Prostate gland (tissue), 2 donors: ENCODE results near the gene RPL11. TPM values are rescaled to one million over a fixed set of nuclear protein-coding genes. Genes with fewer than 3 reads are reported as not detected.

Experiments used
- DNase-seq: peaks from one replicate; pipeline ENCODE4 v3.0.0-alpha.2; 2019; ENCODE audit warnings: low spot score
- H3K27ac ChIP-seq, 2 donors: fragments of 200-600 bp; sonication (generic); 2 replicates each; pipeline ENCODE4 v1.5.1; 2017 to 2019
- H3K27me3 ChIP-seq: fragments of 200-600 bp; sonication (generic); replicated peaks from 2 replicates; pipeline ENCODE4 v1.5.1; 2019; ENCODE audit not compliant: insufficient read depth
- H3K36me3 ChIP-seq, 2 donors: fragments of 200-600 bp; sonication (generic); 1 replicate in 1 of 2; 2 replicates in 1 of 2; pipeline versions ENCODE4 v1.5.1 to v1.8.1; 2017 to 2019
- H3K4me1 ChIP-seq: fragments of 200-600 bp; sonication (generic); replicated peaks from 2 replicates; pipeline ENCODE4 v1.5.1; 2019
- H3K4me3 ChIP-seq, 2 donors: fragments of 200-600 bp; sonication (generic); 2 replicates each; pipeline ENCODE4 v1.5.1; 2017 to 2019
- H3K9me3 ChIP-seq: fragments of 200-600 bp; sonication (generic); 2 replicates; pipeline ENCODE4 v1.5.1; 2017
- POLR2A ChIP-seq: fragments of 450-650 bp; IDR thresholded peaks from one replicate; pipeline ENCODE4 v1.6.1; 2016; ENCODE audit warnings: antibody characterized with exemption, mild to moderate bottlenecking
- POLR2AphosphoS5 ChIP-seq: sonication (generic); formaldehyde crosslinking; IDR thresholded peaks from one replicate; pipeline ENCODE4 v1.6.1; 2017; ENCODE audit warnings: antibody characterized with exemption
- WGBS: methylation state at CpG from one replicate; pipeline ENCODE4 v1.1.5; 2018; 5-methylcytosine and 5-hydroxymethylcytosine counted together
- intact Hi-C: fragments of 100-400 bp; cut with DNase I; formaldehyde crosslinking; loops from one replicate; pipeline ENCODE4 v1.14.2; 2022
- total RNA-seq, 2 donors: library from RNA; depleted of rRNA; stranded (reverse); fragments of >200 nt; gene quantifications; one replicate each; pipeline ENCODE4 v1.1.0, GENCODE V29; 2016
- TF ChIP-seq, protein P1 (sequence below), 4 experiments: fragments of 200-600 bp in 2 of 4; fragments of 450-650 bp in 2 of 4; sonication (generic) in 2 of 4; IDR thresholded peaks; 1 replicate in 3 of 4; 2 replicates in 1 of 4; pipeline ENCODE4 v1.5.1; 2016 to 2019; ENCODE audit warnings: antibody characterized with exemption in 4 of 4, mild to moderate bottlenecking in 2 of 4, moderate library complexity in 2 of 4

Gene RPL11
- total RNA-seq, 2 donors from 2014 or later, result 784 to 1,458 TPM

GRCh38 chr1:23742670-23743286 is 51.2 kb downstream of the RPL11 start:
- 13% methylated on average over 27 of the region's 28 CpGs for WGBS
- peak overlapping the region; percentile 88 to 92 for H3K4me3 ChIP-seq
- peak; percentile 17 for DNase-seq
- H3K27ac ChIP-seq, result peak overlapping the region; percentile 88 to 89
- H3K9me3 ChIP-seq, result no peaks in the 10 kb centered on the region
- no peaks in the 10 kb centered on the region for H3K27me3 ChIP-seq
- intact Hi-C loops, result loop anchor here (5.0 kb wide), 1 partner anchor 50 kb away; the partner anchor contains the start of gene RPL11
- H3K36me3 ChIP-seq, result no peaks in the 10 kb centered on the region
- TF ChIP-seq POLR2A (no peak), POLR2AphosphoS5 (no peak)
- TF ChIP-seq, protein P1, sequence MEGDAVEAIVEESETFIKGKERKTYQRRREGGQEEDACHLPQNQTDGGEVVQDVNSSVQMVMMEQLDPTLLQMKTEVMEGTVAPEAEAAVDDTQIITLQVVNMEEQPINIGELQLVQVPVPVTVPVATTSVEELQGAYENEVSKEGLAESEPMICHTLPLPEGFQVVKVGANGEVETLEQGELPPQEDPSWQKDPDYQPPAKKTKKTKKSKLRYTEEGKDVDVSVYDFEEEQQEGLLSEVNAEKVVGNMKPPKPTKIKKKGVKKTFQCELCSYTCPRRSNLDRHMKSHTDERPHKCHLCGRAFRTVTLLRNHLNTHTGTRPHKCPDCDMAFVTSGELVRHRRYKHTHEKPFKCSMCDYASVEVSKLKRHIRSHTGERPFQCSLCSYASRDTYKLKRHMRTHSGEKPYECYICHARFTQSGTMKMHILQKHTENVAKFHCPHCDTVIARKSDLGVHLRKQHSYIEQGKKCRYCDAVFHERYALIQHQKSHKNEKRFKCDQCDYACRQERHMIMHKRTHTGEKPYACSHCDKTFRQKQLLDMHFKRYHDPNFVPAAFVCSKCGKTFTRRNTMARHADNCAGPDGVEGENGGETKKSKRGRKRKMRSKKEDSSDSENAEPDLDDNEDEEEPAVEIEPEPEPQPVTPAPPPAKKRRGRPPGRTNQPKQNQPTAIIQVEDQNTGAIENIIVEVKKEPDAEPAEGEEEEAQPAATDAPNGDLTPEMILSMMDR (IDR thresholded peaks at IDR 0.05), result no peak
- peaks cover 4% of the 10 kb centered on the region for H3K4me1 ChIP-seq

DNA sequence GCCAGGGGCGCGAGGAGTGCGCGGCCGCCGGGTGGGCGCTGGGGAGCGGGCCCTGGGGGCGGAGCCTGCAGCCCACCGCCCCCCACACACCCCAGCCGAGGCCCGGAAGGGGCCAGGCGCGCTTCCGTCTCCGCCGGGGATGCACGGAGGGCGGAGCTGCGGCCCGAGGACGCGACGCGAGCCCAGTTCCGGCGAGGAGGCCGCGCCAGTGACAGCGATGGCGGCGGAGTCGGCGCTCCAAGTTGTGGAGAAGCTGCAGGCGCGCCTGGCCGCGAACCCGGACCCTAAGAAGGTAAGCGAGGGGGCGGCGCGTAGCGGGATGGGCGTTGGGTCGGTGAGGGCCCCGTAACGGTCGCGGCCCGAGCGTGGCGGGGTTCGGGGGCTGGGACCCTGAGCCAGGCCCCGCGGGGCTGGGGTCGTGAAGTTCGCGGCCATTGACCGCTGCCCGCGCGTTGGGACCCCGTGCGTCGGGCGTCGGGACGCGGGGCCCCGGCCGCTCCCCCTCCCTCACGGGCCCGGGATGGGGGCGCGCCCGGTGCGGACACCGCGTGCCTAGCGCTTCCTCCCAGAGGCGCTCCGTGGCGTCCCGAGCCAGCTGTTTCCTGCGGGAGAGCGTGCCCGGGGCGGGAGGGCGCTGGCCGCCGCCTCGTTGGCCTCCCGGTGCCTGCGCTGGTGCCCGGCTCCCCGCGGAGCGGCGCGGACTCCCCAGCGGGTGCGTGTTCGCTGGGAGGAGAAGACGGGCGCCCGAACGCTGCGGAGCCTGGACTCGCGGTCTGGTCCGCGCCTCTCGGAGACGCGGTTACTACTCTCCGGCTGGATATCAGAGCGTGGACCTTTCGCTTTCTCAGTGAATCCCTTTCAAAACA is 51.9 kb downstream of the RPL11 start, which contains the start of gene ELOA:
Gene ELOA (plus strand): TSS at position 185 of the 866 bp plus-strand sequence. CDS start 33 bp downstream, at position 218.
- peaks cover 5% of the 10 kb centered on the region for H3K4me1 ChIP-seq
- peak within 1 kb of the TSS; percentile 88 to 92 for H3K4me3 ChIP-seq
- no peaks in the 10 kb centered on the region for H3K9me3 ChIP-seq
- no peaks in the 10 kb centered on the region for H3K36me3 ChIP-seq
- intact Hi-C loops, result loop anchor here (5.0 kb wide), 1 partner anchor 51 kb away; the partner anchor contains the start of gene RPL11
- peak; percentile 57 for DNase-seq
- TF ChIP-seq POLR2A (peak; percentile 64), POLR2AphosphoS5 (peak; percentile 64)
- TF ChIP-seq, protein P1 (IDR thresholded peaks at IDR 0.05), result peak in 1 of 4 experiments; percentile 11
- no peaks in the 10 kb centered on the region for H3K27me3 ChIP-seq
- under 1% methylated on average over 108 of the region's 119 CpGs for WGBS
- peak within 1 kb of the TSS; percentile 88 to 89 for H3K27ac ChIP-seq

DNA sequence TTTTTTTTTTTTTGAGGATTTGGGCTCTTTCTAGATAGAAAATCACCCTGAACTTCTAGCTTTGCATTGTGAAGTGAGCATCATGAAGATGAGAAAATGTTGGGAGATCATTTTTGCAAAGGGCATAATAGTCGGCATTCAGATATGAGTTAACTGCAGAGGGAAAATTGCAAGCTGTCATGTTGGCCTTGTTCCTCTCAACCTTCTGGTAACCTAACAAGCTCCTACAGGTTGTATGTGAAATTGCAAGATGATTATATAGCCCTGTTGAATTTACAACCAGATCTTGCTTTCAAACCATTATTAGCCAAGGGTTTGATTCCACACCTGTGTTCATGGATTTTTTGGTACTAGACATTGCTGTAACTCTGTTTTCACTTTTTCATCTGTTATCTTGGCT is 53.9 kb downstream of the RPL11 start:
- H3K36me3 ChIP-seq, result peaks cover 0 to under 1% of the 10 kb centered on the region in 2 donors
- intact Hi-C loops, result no loop called here
- no peak for DNase-seq
- TF ChIP-seq, protein P1 (IDR thresholded peaks at IDR 0.05), result peak in 2 of 4 experiments; percentile 30 to 32
- TF ChIP-seq POLR2A, result no peak
- no peak for TF ChIP-seq POLR2AphosphoS5
- H3K4me3 ChIP-seq, result no peak overlapping the region
- peaks cover 7% of the 10 kb centered on the region for H3K4me1 ChIP-seq
- 32% methylated on average over 1 of the region's 1 CpG for WGBS
- no peaks in the 10 kb centered on the region for H3K9me3 ChIP-seq
- H3K27me3 ChIP-seq, result no peaks in the 10 kb centered on the region
- no peak overlapping the region for H3K27ac ChIP-seq

Other genes with a start within 250 kb of the RPL11 start
- gene ASAP3, start 207.6 kb upstream of the RPL11 start, total RNA-seq, result 10 to 100 TPM; 76.5 to 83.1 TPM
- gene E2F2, start 160.6 kb upstream of the RPL11 start, total RNA-seq, result 1 to 10 TPM; 1.0 to 4.1 TPM
- 100 to 1,000 TPM; 151 to 184 TPM for gene ID3, start 132.3 kb upstream of the RPL11 start, total RNA-seq
- 10 to 100 TPM; 35.7 to 42.1 TPM for gene ELOA, start 51.7 kb downstream of the RPL11 start, total RNA-seq
- gene PITHD1, start 86.6 kb downstream of the RPL11 start, total RNA-seq, result 10 to 100 TPM; 85.7 to 86.7 TPM
- gene LYPLA2, start 99.3 kb downstream of the RPL11 start, total RNA-seq, result 10 to 100 TPM; 53.6 to 57.7 TPM
- 10 to 100 TPM; 26.3 to 27.3 TPM for gene GALE, start 108.9 kb downstream of the RPL11 start, total RNA-seq
- gene HMGCL, start 133.6 kb downstream of the RPL11 start, total RNA-seq, result 10 to 100 TPM; 51.1 to 58.7 TPM
- gene FUCA1, start 176.5 kb downstream of the RPL11 start, total RNA-seq, result 100 to 1,000 TPM in 1 of 2 donors, 10 to 100 TPM in 1; 51.4 to 111 TPM
- gene CNR2, start 221.6 kb downstream of the RPL11 start, total RNA-seq, result not detected